HEK293 (cell line): Measurements from ENCODE around the gene ASCL5.

Experiments used
- CTCF ChIA-PET: fragments of 350-600 bp; formaldehyde crosslinking; extraction: SDS; loops from one replicate; lab custom pipeline; 2021; ENCODE audit warnings: antibody characterized with exemption; lab: Yijun Ruan, JAX
- POLR2A ChIA-PET: fragments of 300-600 bp; formaldehyde crosslinking; extraction: SDS; loops from one replicate; lab custom pipeline; 2020; ENCODE audit warnings: antibody characterized with exemption, inconsistent platforms; lab: Yijun Ruan, JAX
- H3K27ac ChIP-seq: fragments of 200-500 bp; sonication (Bioruptor generic); 2 replicates; pipeline ENCODE4 v1.5.1; 2014; ENCODE audit warnings: low read depth, low read length, control low read depth, inconsistent platforms; ENCODE audit errors: extremely low read depth
- H3K36me3 ChIP-seq, 2 experiments: fragments of 200-500 bp in 1 of 2; sonication (Bioruptor generic) in 1 of 2; 1 replicate in 1 of 2; 2 replicates in 1 of 2; pipeline ENCODE4 v1.5.1; 2014 to 2017; ENCODE audit warnings: inconsistent platforms in 2 of 2, low read length in 2 of 2; ENCODE audit not compliant: control insufficient read depth in 2 of 2, insufficient read depth in 1 of 2
- H3K4me1 ChIP-seq: fragments of 200-500 bp; sonication (Bioruptor generic); 2 replicates; pipeline ENCODE4 v1.5.1; 2014; ENCODE audit warnings: mild to moderate bottlenecking, low read length, inconsistent platforms; ENCODE audit not compliant: control insufficient read depth, insufficient read depth
- H3K4me3 ChIP-seq: 2 replicates; pipeline ENCODE4 v1.5.1; 2011; ENCODE audit warnings: low read depth, mild to moderate bottlenecking, control low read depth, low read length, moderate library complexity
- H3K9me3 ChIP-seq: fragments of 200-500 bp; sonication (Bioruptor generic); 2 replicates; pipeline ENCODE4 v1.5.1; 2014; ENCODE audit warnings: low read depth, low read length, inconsistent platforms; ENCODE audit not compliant: control insufficient read depth, insufficient read depth
- BCL11A ChIP-seq: fragments of 450-650 bp; formaldehyde crosslinking; IDR thresholded peaks from 2 replicates; pipeline ENCODE4 v1.5.1; 2016; ENCODE audit warnings: low read depth, missing biosample characterization, missing genetic modification characterization
- CTCF ChIP-seq: fragments of 450-650 bp; formaldehyde crosslinking; IDR thresholded peaks from 2 replicates; pipeline ENCODE4 v1.5.1; 2016; ENCODE audit warnings: missing biosample characterization, missing genetic modification characterization
- MZF1 ChIP-seq: fragments of 450-650 bp; formaldehyde crosslinking; IDR thresholded peaks from 2 replicates; pipeline ENCODE4 v1.5.1; 2017; ENCODE audit warnings: missing biosample characterization, missing genetic modification characterization, borderline replicate concordance
- PRDM1 ChIP-seq: fragments of 450-650 bp; formaldehyde crosslinking; IDR thresholded peaks from 2 replicates; pipeline ENCODE4; 2016; ENCODE audit warnings: missing biosample characterization, missing genetic modification characterization
- PRDM6 ChIP-seq: fragments of 450-650 bp; formaldehyde crosslinking; IDR thresholded peaks from 2 replicates; pipeline ENCODE4 v1.5.1; 2017; ENCODE audit warnings: missing biosample characterization, missing genetic modification characterization
- RBAK ChIP-seq: fragments of 450-650 bp; formaldehyde crosslinking; IDR thresholded peaks from 2 replicates; pipeline ENCODE4 v1.5.1; 2016; ENCODE audit warnings: missing biosample characterization, missing genetic modification characterization
- SCRT2 ChIP-seq: fragments of 450-650 bp; formaldehyde crosslinking; IDR thresholded peaks from 2 replicates; pipeline ENCODE4 v1.5.1; 2016; ENCODE audit warnings: missing biosample characterization, missing genetic modification characterization
- ZBTB20 ChIP-seq: fragments of 450-650 bp; formaldehyde crosslinking; IDR thresholded peaks from 2 replicates; pipeline ENCODE4 v1.5.1; 2016; ENCODE audit warnings: missing biosample characterization, missing genetic modification characterization
- ZEB2 ChIP-seq: fragments of 450-650 bp; formaldehyde crosslinking; IDR thresholded peaks from 2 replicates; pipeline ENCODE4 v1.5.1; 2016; ENCODE audit warnings: missing biosample characterization, missing genetic modification characterization
- ZNF24 ChIP-seq: fragments of 450-650 bp; formaldehyde crosslinking; IDR thresholded peaks from 2 replicates; pipeline ENCODE4 v1.5.1; 2016; ENCODE audit warnings: missing biosample characterization, missing genetic modification characterization
- ZNF274 ChIP-seq, 2 experiments: fragments of 200-500 bp in 1 of 2; fragments of 450-650 bp in 1 of 2; sonication (Bioruptor generic) in 1 of 2; formaldehyde crosslinking in 1 of 2; IDR thresholded peaks; 2 replicates each; pipeline versions ENCODE4 v1.5.1 to v1.6.1; 2014 to 2016; ENCODE audit warnings: borderline replicate concordance in 1 of 2, inconsistent platforms in 1 of 2, low read length in 1 of 2, missing biosample characterization in 1 of 2, missing genetic modification characterization in 1 of 2
- ZNF426 ChIP-seq: fragments of 450-650 bp; formaldehyde crosslinking; IDR thresholded peaks from 2 replicates; pipeline ENCODE4 v1.5.1; 2017; ENCODE audit warnings: missing biosample characterization, missing genetic modification characterization, mild to moderate bottlenecking, inconsistent platforms, moderate library complexity
- ZNF48 ChIP-seq: fragments of 450-650 bp; formaldehyde crosslinking; IDR thresholded peaks from 2 replicates; pipeline ENCODE4 v1.5.1; 2016; ENCODE audit warnings: missing biosample characterization, missing genetic modification characterization
- ZNF561 ChIP-seq: fragments of 450-650 bp; IDR thresholded peaks from 2 replicates; pipeline ENCODE4 v1.5.1; 2018; ENCODE audit warnings: missing biosample characterization, missing genetic modification characterization, borderline replicate concordance
- ZNF585B ChIP-seq: fragments of 450-650 bp; formaldehyde crosslinking; IDR thresholded peaks from 2 replicates; pipeline ENCODE4 v1.5.1; 2016; ENCODE audit warnings: missing biosample characterization, missing genetic modification characterization
- ZNF600 ChIP-seq: fragments of 450-650 bp; formaldehyde crosslinking; IDR thresholded peaks from 2 replicates; pipeline ENCODE4 v1.5.1; 2016; ENCODE audit warnings: missing biosample characterization, missing genetic modification characterization
- ZNF623 ChIP-seq: fragments of 450-650 bp; formaldehyde crosslinking; IDR thresholded peaks from 2 replicates; pipeline ENCODE4 v1.5.1; 2016; ENCODE audit warnings: missing biosample characterization, missing genetic modification characterization
- TF ChIP-seq, protein P1 (sequence below): fragments of 450-650 bp; formaldehyde crosslinking; IDR thresholded peaks from 2 replicates; pipeline ENCODE4 v1.5.1; 2016; ENCODE audit warnings: missing biosample characterization, missing genetic modification characterization
- TF ChIP-seq, protein P2 (sequence below): fragments of 450-650 bp; formaldehyde crosslinking; IDR thresholded peaks from 2 replicates; pipeline ENCODE4 v1.5.1; 2016; ENCODE audit warnings: missing biosample characterization, missing genetic modification characterization
- TF ChIP-seq, protein P3 (sequence below): fragments of 450-650 bp; formaldehyde crosslinking; IDR thresholded peaks from 2 replicates; pipeline ENCODE4 v1.5.1; 2016; ENCODE audit warnings: missing biosample characterization, missing genetic modification characterization, borderline replicate concordance

The ASCL5 gene

GRCh38 chr1:201171063-201172036 lies 44.4 kb upstream of the ASCL5 start (continued):
- TF ChIP-seq ZNF274 (IDR thresholded peaks at IDR 0.05; ENCODE audit: low read length) (no peak), ZNF274 (tag by site-specific recombination; IDR thresholded peaks at IDR 0.05; ENCODE audit: borderline replicate concordance) (no peak), ZNF426 (tag by site-specific recombination) (no peak), ZNF48 (tag by site-specific recombination) (no peak)

DNA sequence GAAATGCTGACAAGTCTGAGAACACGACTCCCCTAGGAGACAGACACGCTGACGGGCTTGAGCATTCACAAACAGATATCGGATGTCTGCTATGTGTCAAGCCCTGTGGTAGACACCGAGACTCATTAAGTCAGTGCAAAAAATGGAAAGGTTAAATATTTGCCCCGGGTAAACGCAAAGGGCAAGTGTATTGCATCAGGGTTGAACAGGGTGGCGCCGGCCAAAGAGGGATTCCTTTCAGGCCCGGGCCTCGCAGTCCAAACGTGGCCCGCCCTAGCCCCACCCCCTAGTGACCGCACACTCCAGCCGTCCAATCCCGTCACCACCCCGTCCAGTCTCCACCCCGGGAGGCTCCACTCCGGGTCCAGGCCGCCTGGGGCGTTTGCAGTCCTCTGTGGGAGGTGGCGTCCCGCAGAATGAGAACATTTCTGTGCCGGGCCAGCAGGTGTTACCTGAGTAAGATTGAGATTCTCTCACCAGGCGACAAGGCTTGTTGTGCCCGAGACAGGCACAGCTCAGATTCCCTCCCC lies 43.6 kb upstream of the ASCL5 start:
- peak overlapping the region; percentile 82 for H3K27ac ChIP-seq
- ChIA-PET CTCF (interaction anchor here (0.7 to 1.3 kb wide), 5 partner anchors 21 to 191 kb away, joined by 3 to 4 read pairs (median 3); no protein-coding TSS in a partner anchor), POLR2A (interaction anchor here (0.6 to 2.9 kb wide), 8 partner anchors 14 to 552 kb away, joined by 3 to 21 read pairs (median 5); partner anchors contain the start of genes IGFN1 and TMEM9)
- no peaks in the 10 kb centered on the region for H3K36me3 ChIP-seq
- no peaks in the 10 kb centered on the region for H3K9me3 ChIP-seq
- H3K4me1 ChIP-seq = no peaks in the 10 kb centered on the region
- H3K4me3 ChIP-seq = peak overlapping the region; percentile 54
- peak; percentile 30; the same call in 1 of the 2 replicates for TF ChIP-seq PRDM6 (tag by site-specific recombination)
- TF ChIP-seq RBAK (tag by site-specific recombination) = no peak
- TF ChIP-seq, protein P1, sequence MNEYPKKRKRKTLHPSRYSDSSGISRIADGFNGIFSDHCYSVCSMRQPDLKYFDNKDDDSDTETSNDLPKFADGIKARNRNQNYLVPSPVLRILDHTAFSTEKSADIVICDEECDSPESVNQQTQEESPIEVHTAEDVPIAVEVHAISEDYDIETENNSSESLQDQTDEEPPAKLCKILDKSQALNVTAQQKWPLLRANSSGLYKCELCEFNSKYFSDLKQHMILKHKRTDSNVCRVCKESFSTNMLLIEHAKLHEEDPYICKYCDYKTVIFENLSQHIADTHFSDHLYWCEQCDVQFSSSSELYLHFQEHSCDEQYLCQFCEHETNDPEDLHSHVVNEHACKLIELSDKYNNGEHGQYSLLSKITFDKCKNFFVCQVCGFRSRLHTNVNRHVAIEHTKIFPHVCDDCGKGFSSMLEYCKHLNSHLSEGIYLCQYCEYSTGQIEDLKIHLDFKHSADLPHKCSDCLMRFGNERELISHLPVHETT (tag by site-specific recombination) = peak; percentile 65
- peak; percentile 67; the same call in 1 of the 2 replicates for TF ChIP-seq PRDM1 (tag by site-specific recombination)
- TF ChIP-seq ZEB2 (tag by site-specific recombination) = peak; percentile 83
- TF ChIP-seq, protein P2, sequence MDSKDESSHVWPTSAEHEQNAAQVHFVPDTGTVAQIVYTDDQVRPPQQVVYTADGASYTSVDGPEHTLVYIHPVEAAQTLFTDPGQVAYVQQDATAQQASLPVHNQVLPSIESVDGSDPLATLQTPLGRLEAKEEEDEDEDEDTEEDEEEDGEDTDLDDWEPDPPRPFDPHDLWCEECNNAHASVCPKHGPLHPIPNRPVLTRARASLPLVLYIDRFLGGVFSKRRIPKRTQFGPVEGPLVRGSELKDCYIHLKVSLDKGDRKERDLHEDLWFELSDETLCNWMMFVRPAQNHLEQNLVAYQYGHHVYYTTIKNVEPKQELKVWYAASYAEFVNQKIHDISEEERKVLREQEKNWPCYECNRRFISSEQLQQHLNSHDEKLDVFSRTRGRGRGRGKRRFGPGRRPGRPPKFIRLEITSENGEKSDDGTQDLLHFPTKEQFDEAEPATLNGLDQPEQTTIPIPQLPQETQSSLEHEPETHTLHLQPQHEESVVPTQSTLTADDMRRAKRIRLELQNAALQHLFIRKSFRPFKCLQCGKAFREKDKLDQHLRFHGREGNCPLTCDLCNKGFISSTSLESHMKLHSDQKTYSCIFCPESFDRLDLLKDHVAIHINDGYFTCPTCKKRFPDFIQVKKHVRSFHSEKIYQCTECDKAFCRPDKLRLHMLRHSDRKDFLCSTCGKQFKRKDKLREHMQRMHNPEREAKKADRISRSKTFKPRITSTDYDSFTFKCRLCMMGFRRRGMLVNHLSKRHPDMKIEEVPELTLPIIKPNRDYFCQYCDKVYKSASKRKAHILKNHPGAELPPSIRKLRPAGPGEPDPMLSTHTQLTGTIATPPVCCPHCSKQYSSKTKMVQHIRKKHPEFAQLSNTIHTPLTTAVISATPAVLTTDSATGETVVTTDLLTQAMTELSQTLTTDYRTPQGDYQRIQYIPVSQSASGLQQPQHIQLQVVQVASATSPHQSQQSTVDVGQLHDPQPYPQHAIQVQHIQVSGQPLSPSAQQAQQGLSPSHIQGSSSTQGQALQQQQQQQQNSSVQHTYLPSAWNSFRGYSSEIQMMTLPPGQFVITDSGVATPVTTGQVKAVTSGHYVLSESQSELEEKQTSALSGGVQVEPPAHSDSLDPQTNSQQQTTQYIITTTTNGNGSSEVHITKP (tag by site-specific recombination) = peak; percentile 83
- TF ChIP-seq ZBTB20 (tag by site-specific recombination) = no peak; the same call in 1 of the 2 replicates
- 0 out of 2 replicates have a peak, but pooled peaks have one; percentile 28 for TF ChIP-seq ZNF623
- TF ChIP-seq BCL11A (tag by site-specific recombination) = peak; percentile 60; the same call in 1 of the 2 replicates
- peak; percentile 75; the same call in 1 of the 2 replicates for TF ChIP-seq MZF1
- no peak; the same call in 1 of the 2 replicates for TF ChIP-seq ZNF561
- TF ChIP-seq CTCF (tag by site-specific recombination) = no peak
- peak; percentile 87 for TF ChIP-seq ZNF600
- TF ChIP-seq, protein P3, sequence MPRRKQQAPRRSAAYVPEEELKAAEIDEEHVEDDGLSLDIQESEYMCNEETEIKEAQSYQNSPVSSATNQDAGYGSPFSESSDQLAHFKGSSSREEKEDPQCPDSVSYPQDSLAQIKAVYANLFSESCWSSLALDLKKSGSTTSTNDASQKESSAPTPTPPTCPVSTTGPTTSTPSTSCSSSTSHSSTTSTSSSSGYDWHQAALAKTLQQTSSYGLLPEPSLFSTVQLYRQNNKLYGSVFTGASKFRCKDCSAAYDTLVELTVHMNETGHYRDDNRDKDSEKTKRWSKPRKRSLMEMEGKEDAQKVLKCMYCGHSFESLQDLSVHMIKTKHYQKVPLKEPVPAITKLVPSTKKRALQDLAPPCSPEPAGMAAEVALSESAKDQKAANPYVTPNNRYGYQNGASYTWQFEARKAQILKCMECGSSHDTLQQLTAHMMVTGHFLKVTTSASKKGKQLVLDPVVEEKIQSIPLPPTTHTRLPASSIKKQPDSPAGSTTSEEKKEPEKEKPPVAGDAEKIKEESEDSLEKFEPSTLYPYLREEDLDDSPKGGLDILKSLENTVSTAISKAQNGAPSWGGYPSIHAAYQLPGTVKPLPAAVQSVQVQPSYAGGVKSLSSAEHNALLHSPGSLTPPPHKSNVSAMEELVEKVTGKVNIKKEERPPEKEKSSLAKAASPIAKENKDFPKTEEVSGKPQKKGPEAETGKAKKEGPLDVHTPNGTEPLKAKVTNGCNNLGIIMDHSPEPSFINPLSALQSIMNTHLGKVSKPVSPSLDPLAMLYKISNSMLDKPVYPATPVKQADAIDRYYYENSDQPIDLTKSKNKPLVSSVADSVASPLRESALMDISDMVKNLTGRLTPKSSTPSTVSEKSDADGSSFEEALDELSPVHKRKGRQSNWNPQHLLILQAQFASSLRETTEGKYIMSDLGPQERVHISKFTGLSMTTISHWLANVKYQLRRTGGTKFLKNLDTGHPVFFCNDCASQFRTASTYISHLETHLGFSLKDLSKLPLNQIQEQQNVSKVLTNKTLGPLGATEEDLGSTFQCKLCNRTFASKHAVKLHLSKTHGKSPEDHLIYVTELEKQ (tag by site-specific recombination) = peak; percentile 12; the same call in 1 of the 2 replicates
- TF ChIP-seq ZNF24 (tag by site-specific recombination) = peak; percentile 85
- TF ChIP-seq SCRT2 (tag by site-specific recombination) = peak; percentile 34; the same call in 1 of the 2 replicates
- TF ChIP-seq ZNF585B (tag by site-specific recombination) = no peak
